ENCODE data around the gene ACER1.
"Not testable (repeated sequence)": the region's sequence is repeated elsewhere in the genome, so short reads cannot be mapped to it uniquely, and the experiment has no call there.

The ACER1 gene

DNA sequence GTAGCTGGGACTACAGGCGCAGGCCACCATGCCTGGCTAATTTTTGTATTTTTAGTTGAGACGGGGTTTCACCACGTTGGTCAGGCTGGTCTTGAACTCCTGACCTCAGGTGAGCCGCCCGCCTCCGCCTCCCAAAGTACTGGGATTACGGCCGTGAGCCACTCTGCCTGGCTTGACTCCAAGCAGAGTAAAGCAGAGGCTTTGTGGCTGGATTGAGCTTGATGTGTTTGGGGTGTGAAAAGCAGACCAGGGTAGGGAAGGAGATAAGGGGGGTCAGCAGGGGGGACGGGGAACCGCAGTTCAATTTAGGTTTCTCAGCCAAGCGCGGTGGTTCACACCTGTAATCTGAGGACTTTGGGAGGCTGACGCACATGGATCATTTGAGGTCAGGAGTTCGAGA, 23.8 kb upstream of the ACER1 start:
- DNase-seq (ENCODE audit: low read depth) = no peak

DNA sequence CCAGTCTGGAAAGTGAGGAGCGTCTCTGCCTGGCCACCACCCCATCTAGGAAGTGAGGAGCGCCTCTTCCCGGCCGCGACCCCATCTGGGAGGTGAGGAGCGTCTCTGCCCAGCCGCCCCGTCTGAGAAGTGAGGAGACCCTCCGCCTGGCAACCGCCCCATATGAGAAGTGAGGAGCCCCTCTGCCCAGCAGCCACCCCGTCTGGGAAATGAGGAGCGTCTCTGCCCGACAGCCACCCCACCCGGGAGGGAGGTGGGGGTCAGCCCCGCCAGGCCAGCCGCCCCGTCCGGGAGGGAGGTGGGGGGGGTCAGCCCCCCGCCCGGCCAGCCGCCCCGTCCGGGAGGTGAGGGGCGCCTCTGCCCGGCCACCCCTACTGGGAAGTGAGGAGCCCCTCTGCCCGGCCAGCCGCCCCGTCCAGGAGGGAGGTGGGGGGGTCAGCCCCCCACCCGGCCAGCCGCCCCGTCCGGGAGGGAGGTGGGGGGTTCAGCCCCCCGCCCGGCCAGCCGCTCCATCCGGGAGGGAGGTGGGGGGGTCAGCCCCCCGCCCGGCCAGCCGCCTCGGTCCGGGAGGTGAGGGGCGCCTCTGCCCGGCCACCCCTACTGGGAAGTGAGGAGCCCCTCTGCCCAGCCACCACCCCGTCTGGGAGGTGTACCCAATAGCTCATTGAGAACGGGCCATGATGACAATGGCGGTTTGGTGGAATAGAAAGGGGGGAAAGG, 22.1 kb upstream of the ACER1 start:
- not testable (repeated sequence) for DNase-seq (ENCODE audit: low read depth)

- no peak for DNase-seq (ENCODE audit: low read depth)
Measured at GRCh38 chr19:6354098-6354674, 20.8 kb upstream of the ACER1 start.

GRCh38 chr19:6352381-6353165, 19.2 kb upstream of the ACER1 start:
- DNase-seq (ENCODE audit: low read depth) = no peak

DNA sequence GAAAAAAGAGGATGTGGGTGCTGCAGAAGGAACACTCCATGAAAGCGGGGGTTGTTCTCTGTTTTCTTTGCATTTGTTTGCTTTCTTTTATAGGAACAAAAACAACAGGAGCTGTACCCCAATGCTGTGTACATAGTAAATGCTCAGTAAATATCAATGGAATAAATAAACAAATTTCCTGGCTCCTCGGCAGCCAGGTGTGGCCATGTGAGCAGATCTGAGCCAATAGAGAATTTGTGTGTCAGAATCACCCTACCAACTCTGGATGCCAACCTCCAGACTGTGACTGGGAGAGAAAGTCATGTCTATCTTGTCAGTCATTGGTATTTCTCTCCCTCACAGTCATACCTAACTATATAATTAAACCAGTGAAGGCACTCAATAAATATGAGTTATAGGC, 17.3 kb upstream of the ACER1 start:
- no peak for DNase-seq (ENCODE audit: low read depth)

DNA sequence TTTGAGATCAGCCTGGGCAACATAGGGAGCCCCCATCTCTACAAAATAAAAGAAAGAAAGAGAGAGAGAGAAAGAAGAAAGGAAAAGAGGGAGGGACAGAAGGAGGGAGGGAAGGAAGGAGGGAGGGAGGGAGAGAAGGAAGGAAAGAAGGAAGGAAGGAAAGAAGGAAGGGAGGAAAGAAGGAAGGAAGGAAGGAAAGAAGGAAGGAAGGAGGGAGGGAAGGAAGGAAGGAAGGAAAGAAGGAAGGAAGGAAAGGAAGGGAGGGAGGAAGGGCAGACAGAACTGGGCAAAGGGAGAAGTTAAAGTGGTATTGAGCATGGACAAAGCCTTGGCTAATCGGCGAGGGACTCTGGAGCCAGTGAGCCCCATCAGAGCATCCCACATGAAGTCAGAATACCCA, 15.9 kb upstream of the ACER1 start:
- DNase-seq (ENCODE audit: low read depth) = not testable (repeated sequence)

DNA sequence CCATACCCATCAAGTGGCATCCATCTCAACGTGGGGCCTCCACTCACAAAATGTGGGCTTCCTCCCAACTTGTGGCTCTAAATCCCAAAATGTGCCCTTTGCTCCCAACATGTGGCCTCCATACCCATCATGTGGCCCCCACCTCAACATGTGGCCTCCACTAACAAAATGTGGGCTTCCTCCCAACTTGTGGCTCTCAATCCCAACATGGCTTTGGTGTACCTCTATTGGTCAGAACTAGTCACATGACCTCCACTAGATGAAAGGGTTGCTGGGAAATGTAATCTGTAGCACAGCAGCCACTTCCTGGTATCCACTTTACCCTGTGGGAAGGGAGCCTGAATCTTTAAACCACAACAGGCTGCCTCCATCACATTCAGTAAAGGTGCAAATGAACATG, 10.1 kb upstream of the ACER1 start:
- DNase-seq (ENCODE audit: low read depth) = no peak

DNA sequence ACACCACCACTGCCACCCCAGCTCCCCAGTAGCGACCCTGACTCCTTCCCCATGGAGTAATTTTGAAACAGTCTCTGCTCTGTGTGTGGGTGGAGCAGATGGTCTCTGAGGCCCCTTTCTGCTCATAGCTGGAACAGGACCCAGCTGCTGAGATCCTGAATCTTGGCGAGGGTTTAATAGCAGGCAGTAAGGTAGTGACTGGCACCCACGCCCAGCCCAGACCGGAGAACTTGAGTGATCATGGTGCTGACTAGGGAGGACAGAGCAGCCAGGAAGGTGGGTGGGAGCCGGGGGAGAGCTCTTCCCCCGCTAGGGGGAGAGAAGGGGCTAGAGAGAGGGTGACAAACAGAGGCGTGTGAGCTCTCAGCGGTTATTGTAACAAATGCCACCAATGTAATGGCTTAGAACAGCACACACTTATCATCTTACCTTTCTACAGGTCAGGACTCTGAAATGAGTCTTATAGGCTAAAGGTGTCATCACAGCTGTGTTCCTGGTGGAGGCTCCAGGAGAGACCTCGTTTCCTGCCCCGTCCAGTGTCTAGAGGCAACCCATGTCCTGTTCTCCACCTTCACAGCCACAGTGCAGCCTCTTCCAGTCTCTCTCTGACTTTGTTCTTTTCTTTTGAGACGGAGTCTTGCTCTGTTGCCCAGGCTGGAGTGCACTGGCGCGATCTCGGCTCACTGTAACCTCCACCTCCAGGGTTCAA, 7.2 kb upstream of the ACER1 start:
- DNase-seq (ENCODE audit: low read depth) = no peak

DNA sequence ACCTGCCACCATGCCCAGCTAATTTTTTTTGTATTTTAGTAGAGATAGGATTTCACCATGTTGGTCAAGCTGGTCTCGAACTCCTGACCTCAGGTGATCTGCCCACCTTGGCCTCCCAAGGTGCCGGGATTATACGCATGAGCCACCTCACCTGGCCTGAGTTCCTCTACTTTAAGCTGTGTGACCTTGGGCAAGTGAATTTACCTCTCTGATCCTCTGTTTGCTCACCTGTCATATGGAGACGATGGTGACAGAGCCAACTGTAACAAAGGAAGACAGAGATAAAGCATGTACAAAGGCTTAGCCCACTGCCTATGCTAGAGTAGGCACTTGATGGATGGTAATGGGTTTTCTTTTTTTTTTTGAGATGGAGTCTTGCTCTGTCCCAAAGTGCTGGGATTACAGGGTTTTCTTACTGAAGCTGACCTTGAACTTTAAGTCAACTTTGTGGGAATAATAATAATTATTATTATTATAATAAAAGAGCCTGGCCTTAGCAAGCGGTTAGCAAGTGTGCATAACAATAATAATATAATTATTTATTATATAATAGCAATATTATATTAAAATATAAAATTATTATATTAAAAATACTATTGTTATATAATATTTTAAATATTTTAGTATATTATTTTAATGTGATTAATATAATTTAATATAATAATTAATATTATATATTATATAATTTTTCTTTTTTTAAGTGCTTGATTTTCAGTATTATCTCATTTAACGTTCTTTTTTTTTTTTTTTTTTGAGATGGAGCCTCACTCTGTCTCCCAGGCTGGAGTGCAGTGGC, 1.3 kb upstream of the ACER1 start:
- DNase-seq (ENCODE audit: low read depth) = no peak

DNA sequence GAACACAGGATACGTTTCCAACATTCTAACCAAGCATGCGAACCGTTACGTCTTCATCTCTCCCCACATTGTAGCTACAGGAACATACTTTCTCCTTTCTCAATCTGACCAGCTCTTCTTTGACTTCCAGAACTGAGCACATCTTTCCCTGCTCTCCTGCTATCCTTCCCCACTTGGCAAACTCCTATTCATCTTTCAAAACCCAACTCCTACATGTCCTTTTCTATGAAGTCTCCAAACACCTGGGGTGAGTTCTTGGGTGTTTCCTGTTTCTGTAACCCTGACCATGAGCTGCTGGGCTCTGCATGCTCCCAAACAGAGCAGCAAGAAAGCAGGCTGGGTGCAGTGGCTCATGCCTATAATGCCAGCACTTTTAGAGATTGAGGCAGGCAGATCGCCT, 6.6 kb downstream of the ACER1 start:
- DNase-seq (ENCODE audit: low read depth) = no peak

GRCh38 chr19:6325614-6326013, 7.8 kb downstream of the ACER1 start:
- DNase-seq (ENCODE audit: low read depth) = no peak

- no peak for DNase-seq (ENCODE audit: low read depth)
Measured at GRCh38 chr19:6324757-6325156, 8.7 kb downstream of the ACER1 start.

GRCh38 chr19:6322284-6322683, 11.1 kb downstream of the ACER1 start:
- DNase-seq (ENCODE audit: low read depth) = no peak

- DNase-seq (ENCODE audit: low read depth) = no peak
Measured at GRCh38 chr19:6319376-6319775, 14.0 kb downstream of the ACER1 start.

- DNase-seq (ENCODE audit: low read depth) = no peak
Measured at GRCh38 chr19:6318772-6319171, 14.6 kb downstream of the ACER1 start.

DNA sequence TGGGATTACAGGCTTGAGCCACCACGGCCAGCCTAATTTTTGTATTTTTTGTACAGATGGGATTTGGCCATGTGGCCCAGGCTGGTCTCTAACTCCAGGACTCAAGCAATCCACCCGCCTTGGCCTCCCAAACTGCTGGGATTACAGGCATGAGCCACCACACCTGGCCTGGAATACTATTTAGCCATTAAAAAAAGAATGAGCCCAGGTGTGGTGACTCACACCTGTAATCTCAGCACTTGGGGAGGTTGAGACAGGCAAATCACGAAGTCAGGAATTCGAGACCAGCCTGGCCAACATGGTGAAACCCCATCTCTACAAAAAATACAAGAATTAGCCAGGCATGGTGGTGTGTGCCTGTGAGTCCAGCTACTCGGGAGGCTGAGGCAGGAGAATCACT, 17.8 kb downstream of the ACER1 start:
- not testable (repeated sequence) for DNase-seq (ENCODE audit: low read depth)

- no peak for DNase-seq (ENCODE audit: low read depth)
Measured at GRCh38 chr19:6313398-6313969, 19.9 kb downstream of the ACER1 start.

DNA sequence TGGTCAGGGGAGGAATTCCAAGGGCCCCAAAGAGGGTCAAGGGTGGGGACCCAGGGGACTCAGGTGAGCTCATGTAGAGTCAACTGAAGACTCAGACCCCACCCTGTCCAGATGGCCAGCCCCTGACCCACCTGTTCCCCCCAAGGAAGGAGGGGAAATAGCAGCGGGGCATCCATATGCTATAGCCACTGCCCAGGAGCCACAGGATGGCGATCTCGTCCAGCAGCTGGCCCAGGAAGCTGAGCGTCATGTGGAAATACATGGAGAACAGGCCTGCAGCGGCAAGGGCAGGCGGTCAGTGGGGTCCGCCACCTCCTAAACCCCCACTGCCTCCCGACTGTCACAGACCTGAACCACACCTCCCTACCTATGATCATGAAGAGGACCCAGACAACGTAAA, 21.4 kb downstream of the ACER1 start:
- DNase-seq (ENCODE audit: low read depth) = no peak

- no peak for DNase-seq (ENCODE audit: low read depth)
Measured at GRCh38 chr19:6298413-6298812, 35.0 kb downstream of the ACER1 start.

- no peak for DNase-seq (ENCODE audit: low read depth)
Measured at GRCh38 chr19:6297202-6297601, 36.2 kb downstream of the ACER1 start.

DNA sequence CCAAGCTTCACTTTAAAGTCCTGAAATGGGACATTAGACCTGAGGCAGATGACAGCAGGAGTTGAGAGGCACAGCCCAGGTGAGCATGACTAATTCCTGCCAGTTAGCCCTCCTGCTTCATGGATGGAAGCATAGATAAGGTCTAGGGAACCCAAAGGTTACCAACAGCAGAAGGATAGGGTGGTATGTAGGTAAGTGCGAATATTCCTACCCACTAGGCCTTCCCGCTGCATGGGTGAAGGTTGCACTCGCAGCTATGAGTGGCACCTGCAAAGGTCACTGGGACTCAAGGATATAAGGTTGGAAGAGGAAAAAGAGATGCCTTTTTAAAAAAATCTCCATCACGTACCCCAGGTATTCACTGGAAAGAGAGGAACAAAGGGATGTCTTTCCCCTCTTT, 41.4 kb downstream of the ACER1 start:
- no peak for DNase-seq (ENCODE audit: low read depth)
